Measurements from ENCODE around the gene UMODL1. TPM values are rescaled to one million over a fixed set of nuclear protein-coding genes. Genes with fewer than 3 reads are reported as not detected.
A peak's percentile ranks its signal among the peaks of the same experiment; 100 is the strongest.

The UMODL1 gene
- total RNA-seq, 4 donors from 2014 or later: 0.15 to 0.21 TPM; not detected in 2

GRCh38 chr21:42169758-42170157, 98.6 kb downstream of the UMODL1 start:
- no peaks in the 10 kb centered on the region for H3K36me3 ChIP-seq
- peak overlapping the region; percentile 71 for H3K27ac ChIP-seq
- H3K4me1 ChIP-seq: peaks cover 20% of the 10 kb centered on the region
- TF ChIP-seq EP300 (IDR thresholded peaks at IDR 0.05) (no peak), POLR2A (IDR thresholded peaks at IDR 0.05) (no peak), POLR2AphosphoS5 (IDR thresholded peaks at IDR 0.05) (no peak), CTCF (IDR thresholded peaks at IDR 0.05) (no peak)
- no peaks in the 10 kb centered on the region for H3K27me3 ChIP-seq
- H3K9me3 ChIP-seq: no peaks in the 10 kb centered on the region
- no peak overlapping the region for H3K4me3 ChIP-seq
- DNase-seq (ENCODE audit: low spot score in 2 of 2): no peak

- Histone ChIP-seq H3K36me3 (no peaks in the 10 kb centered on the region), H3K9me3 (no peaks in the 10 kb centered on the region), H3K27me3 (no peaks in the 10 kb centered on the region), H3K27ac (peak overlapping the region; percentile 71), H3K4me1 (peaks cover 20% of the 10 kb centered on the region), H3K4me3 (no peak overlapping the region)
- 41% methylated on average over 14 of the region's 14 CpGs for WGBS
- no peak for TF ChIP-seq EP300 (IDR thresholded peaks at IDR 0.05)
- DNase-seq (ENCODE audit: low spot score in 2 of 2): peak in 1 of 2 donors; percentile 81
These were observed 100.3 kb downstream of the UMODL1 start for GRCh38 chr21:42171091-42172053.

- DNase-seq (ENCODE audit: low spot score in 2 of 2): peak in 1 of 2 donors; percentile 65
- 89% methylated on average over 25 of the region's 40 CpGs for WGBS
- no peak for TF ChIP-seq EP300 (IDR thresholded peaks at IDR 0.05)
- no peak for TF ChIP-seq POLR2AphosphoS5 (IDR thresholded peaks at IDR 0.05)
- Histone ChIP-seq H3K27me3 (no peaks in the 10 kb centered on the region), H3K27ac (no peak overlapping the region), H3K36me3 (no peaks in the 10 kb centered on the region), H3K9me3 (no peaks in the 10 kb centered on the region), H3K4me3 (no peak overlapping the region), H3K4me1 (peaks cover 23% of the 10 kb centered on the region)
These were observed 101.7 kb downstream of the UMODL1 start for GRCh38 chr21:42172596-42173483.

- DNase-seq (ENCODE audit: low spot score in 2 of 2): no peak
- H3K27me3 ChIP-seq: no peaks in the 10 kb centered on the region
- H3K27ac ChIP-seq: no peak overlapping the region
- no peaks in the 10 kb centered on the region for H3K36me3 ChIP-seq
- peaks cover 23% of the 10 kb centered on the region for H3K4me1 ChIP-seq
- no peak for TF ChIP-seq POLR2AphosphoS5 (IDR thresholded peaks at IDR 0.05)
- no peak for TF ChIP-seq POLR2A (IDR thresholded peaks at IDR 0.05)
- WGBS: 90% methylated on average over 4 of the region's 4 CpGs
- no peaks in the 10 kb centered on the region for H3K9me3 ChIP-seq
- H3K4me3 ChIP-seq: no peak overlapping the region
These were observed 103.1 kb downstream of the UMODL1 start for GRCh38 chr21:42174173-42174572.

- H3K4me3 ChIP-seq: no peak overlapping the region
- H3K4me1 ChIP-seq: peaks cover 17% of the 10 kb centered on the region
- no peak overlapping the region for H3K27ac ChIP-seq
- WGBS: 88% methylated on average over 6 of the region's 6 CpGs
- no peak for TF ChIP-seq POLR2AphosphoS5 (IDR thresholded peaks at IDR 0.05)
- TF ChIP-seq CTCF (IDR thresholded peaks at IDR 0.05): no peak
- TF ChIP-seq POLR2A (IDR thresholded peaks at IDR 0.05): no peak
- TF ChIP-seq EP300 (IDR thresholded peaks at IDR 0.05): no peak
- no peaks in the 10 kb centered on the region for H3K27me3 ChIP-seq
- no peaks in the 10 kb centered on the region for H3K36me3 ChIP-seq
- no peaks in the 10 kb centered on the region for H3K9me3 ChIP-seq
- DNase-seq (ENCODE audit: low spot score in 2 of 2): no peak
These were observed 104.1 kb downstream of the UMODL1 start for GRCh38 chr21:42175110-42175710.

- H3K27ac ChIP-seq: no peak overlapping the region
- no peak overlapping the region for H3K4me3 ChIP-seq
- H3K27me3 ChIP-seq: no peaks in the 10 kb centered on the region
- no peak for DNase-seq (ENCODE audit: low spot score in 2 of 2)
- TF ChIP-seq POLR2AphosphoS5 (IDR thresholded peaks at IDR 0.05) (no peak), EP300 (IDR thresholded peaks at IDR 0.05) (no peak), POLR2A (IDR thresholded peaks at IDR 0.05) (no peak), CTCF (IDR thresholded peaks at IDR 0.05) (no peak)
- no peaks in the 10 kb centered on the region for H3K36me3 ChIP-seq
- no peaks in the 10 kb centered on the region for H3K9me3 ChIP-seq
- H3K4me1 ChIP-seq: peaks cover 4% of the 10 kb centered on the region
- 55% methylated on average over 3 of the region's 3 CpGs for WGBS
These were observed 105.7 kb downstream of the UMODL1 start for GRCh38 chr21:42176859-42177258.

All from suprapubic skin (tissue), 4 donors.